Hepatocyte (in vitro differentiated cells): ENCODE data around the gene TFCP2L1. TPM values are rescaled to one million over a fixed set of nuclear protein-coding genes. Genes with fewer than 3 reads are reported as not detected.

ENCODE experiments used
- DNase-seq: peaks from one replicate; pipeline ENCODE4 v3.0.0-alpha.2; 2016; ENCODE audit warnings: low spot score
- H2AFZ ChIP-seq: fragments of 200-600 bp; sonication (generic); 2 replicates; pipeline ENCODE4 v1.6.0; 2016; ENCODE audit warnings: antibody characterized with exemption, mild to moderate bottlenecking
- H3K27ac ChIP-seq: fragments of 200-600 bp; sonication (generic); 2 replicates; pipeline ENCODE4 v1.5.1; 2016; ENCODE audit warnings: mild to moderate bottlenecking
- H3K27me3 ChIP-seq: fragments of 200-600 bp; sonication (generic); 2 replicates; pipeline ENCODE4 v1.6.1; 2016
- H3K36me3 ChIP-seq: fragments of 200-600 bp; sonication (generic); replicated peaks from 2 replicates; pipeline ENCODE4 v1.5.1; 2016; ENCODE audit warnings: low read depth; ENCODE audit not compliant: insufficient read depth
- H3K4me1 ChIP-seq: fragments of 200-600 bp; sonication (generic); 2 replicates; pipeline ENCODE4 v1.5.1; 2016; ENCODE audit warnings: mild to moderate bottlenecking, moderate library complexity; ENCODE audit not compliant: insufficient read depth
- H3K4me2 ChIP-seq: fragments of 200-600 bp; sonication (generic); 2 replicates; pipeline ENCODE4 v1.6.0; 2016
- H3K4me3 ChIP-seq: fragments of 200-600 bp; sonication (generic); 2 replicates; pipeline ENCODE4 v1.5.1; 2016; ENCODE audit warnings: mild to moderate bottlenecking
- H3K79me2 ChIP-seq: fragments of 200-600 bp; sonication (generic); 2 replicates; pipeline ENCODE4 v1.6.0; 2017; ENCODE audit warnings: mild to moderate bottlenecking
- H3K9me2 ChIP-seq: fragments of 200-600 bp; sonication (generic); replicated peaks from 2 replicates; pipeline ENCODE4 v1.6.0; 2017; ENCODE audit warnings: mild to moderate bottlenecking; ENCODE audit not compliant: insufficient read depth
- H3K9me3 ChIP-seq: fragments of 200-600 bp; sonication (generic); 2 replicates; pipeline ENCODE4 v1.5.1; 2016; ENCODE audit warnings: low read depth, mild to moderate bottlenecking
- H4K20me1 ChIP-seq: fragments of 200-600 bp; sonication (generic); 2 replicates; pipeline ENCODE4 v1.6.0; 2016; ENCODE audit warnings: mild to moderate bottlenecking; ENCODE audit not compliant: insufficient read depth, poor library complexity, severe bottlenecking
- CTCF ChIP-seq: fragments of 200-600 bp; sonication (generic); IDR thresholded peaks from 2 replicates; pipeline ENCODE4 v1.5.1; 2016; ENCODE audit warnings: antibody characterized with exemption, mild to moderate bottlenecking; ENCODE audit not compliant: poor library complexity
- EZH2 ChIP-seq: fragments of 200-600 bp; sonication (generic); IDR thresholded peaks from 2 replicates; pipeline ENCODE4 v1.6.1; 2016; ENCODE audit warnings: antibody characterized with exemption, mild to moderate bottlenecking, borderline replicate concordance
- EZH2phosphoT487 ChIP-seq: fragments of 200-600 bp; sonication (generic); IDR thresholded peaks from one replicate; pipeline ENCODE4 v1.6.1; 2018; ENCODE audit warnings: antibody characterized with exemption, mild to moderate bottlenecking, low read depth, moderate library complexity; ENCODE audit not compliant: unreplicated experiment, severe bottlenecking
- WGBS: methylation state at CpG from one replicate; pipeline ENCODE4 v1.1.6; 2016; ENCODE audit warnings: low lambda C conversion rate; ENCODE audit errors: missing lambda C conversion rate; 5-methylcytosine and 5-hydroxymethylcytosine counted together
- polyA plus RNA-seq: library from polyadenylated mRNA; unstranded; fragments of >200 nt; fragmentation: Nextera tagmentation; extraction: Ambion mirVana; gene quantifications from 2 replicates; pipeline ENCODE4 v1.2.1, GENCODE V29; 2016
- total RNA-seq: library from RNA; depleted of rRNA; stranded (reverse); fragments of >200 nt; gene quantifications from 2 replicates; pipeline ENCODE4 v1.2.3, GENCODE V29; 2014

TFCP2L1 gene
- total and polyA plus RNA-seq, 2 experiments from 2014 or later: 1.1 to 2.5 TPM

- no peak for TF ChIP-seq CTCF
- no peak for TF ChIP-seq EZH2phosphoT487
- no peak for TF ChIP-seq EZH2
- Histone ChIP-seq H3K27ac (no peak overlapping the region), H3K4me2 (no peak overlapping the region), H3K27me3 (no peaks in the 10 kb centered on the region), H3K4me1 (no peaks in the 10 kb centered on the region), H3K4me3 (no peak overlapping the region), H3K9me3 (no peaks in the 10 kb centered on the region), H2AFZ (no peak overlapping the region), H3K36me3 (no peaks in the 10 kb centered on the region), H4K20me1 (no peaks in the 10 kb centered on the region), H3K9me2 (no peaks in the 10 kb centered on the region), H3K79me2 (no peaks in the 10 kb centered on the region)
- 89% methylated on average over 10 of the region's 10 CpGs for WGBS
- DNase-seq: no peak
These were observed 67.4 kb downstream of the TFCP2L1 start for GRCh38 chr2:121217627-121218026.

GRCh38 chr2:121214296-121214695 is 70.7 kb downstream of the TFCP2L1 start:
- no peaks in the 10 kb centered on the region for H3K27me3 ChIP-seq
- no peak overlapping the region for H3K4me3 ChIP-seq
- no peaks in the 10 kb centered on the region for H3K79me2 ChIP-seq
- no peaks in the 10 kb centered on the region for H3K36me3 ChIP-seq
- H3K9me2 ChIP-seq: no peaks in the 10 kb centered on the region
- no peaks in the 10 kb centered on the region for H4K20me1 ChIP-seq
- H3K4me1 ChIP-seq: peaks cover 11% of the 10 kb centered on the region
- no peak for DNase-seq
- no peak overlapping the region for H2AFZ ChIP-seq
- TF ChIP-seq EZH2phosphoT487: no peak
- TF ChIP-seq EZH2: no peak
- TF ChIP-seq CTCF: no peak
- H3K27ac ChIP-seq: no peak overlapping the region
- no peaks in the 10 kb centered on the region for H3K9me3 ChIP-seq
- 93% methylated on average over 10 of the region's 10 CpGs for WGBS
- H3K4me2 ChIP-seq: no peak overlapping the region

GRCh38 chr2:121213386-121213785 is 71.6 kb downstream of the TFCP2L1 start:
- H3K27ac ChIP-seq: no peak overlapping the region
- H3K36me3 ChIP-seq: no peaks in the 10 kb centered on the region
- H3K4me3 ChIP-seq: no peak overlapping the region
- no peak for DNase-seq
- no peaks in the 10 kb centered on the region for H3K9me2 ChIP-seq
- H4K20me1 ChIP-seq: no peaks in the 10 kb centered on the region
- H3K79me2 ChIP-seq: no peaks in the 10 kb centered on the region
- H2AFZ ChIP-seq: no peak overlapping the region
- no peak overlapping the region for H3K4me2 ChIP-seq
- WGBS: 73% methylated on average over 8 of the region's 8 CpGs
- H3K27me3 ChIP-seq: no peaks in the 10 kb centered on the region
- no peak for TF ChIP-seq CTCF
- no peak for TF ChIP-seq EZH2phosphoT487
- TF ChIP-seq EZH2: no peak
- peaks cover 11% of the 10 kb centered on the region for H3K4me1 ChIP-seq
- no peaks in the 10 kb centered on the region for H3K9me3 ChIP-seq
